NB4 (cell line): ENCODE results near the gene MAP4.

ENCODE experiments used
- DNase-seq: peaks from one replicate; pipeline ENCODE4 v3.0.0; 2010; ENCODE audit warnings: low read depth
- H3K4me3 ChIP-seq: one replicate; pipeline ENCODE4 v1.5.1; 2011; ENCODE audit warnings: mild to moderate bottlenecking, low read depth, low read length, moderate library complexity
- CTCF ChIP-seq: IDR thresholded peaks from one replicate; pipeline ENCODE4 v1.5.1; 2012; ENCODE audit warnings: low read depth, low read length
- MYC ChIP-seq: IDR thresholded peaks from 2 replicates; pipeline ENCODE4 v1.6.1; 2011; ENCODE audit warnings: low read depth, low read length
- POLR2A ChIP-seq: IDR thresholded peaks from 2 replicates; pipeline ENCODE4 v1.6.1; 2011; ENCODE audit warnings: mild to moderate bottlenecking; ENCODE audit not compliant: insufficient read length; ENCODE audit errors: extremely low read depth
- TF ChIP-seq, protein P1 (sequence below): IDR thresholded peaks from 2 replicates; pipeline ENCODE4 v1.6.1; 2011; ENCODE audit warnings: low read depth, low read length

The MAP4 gene

DNA sequence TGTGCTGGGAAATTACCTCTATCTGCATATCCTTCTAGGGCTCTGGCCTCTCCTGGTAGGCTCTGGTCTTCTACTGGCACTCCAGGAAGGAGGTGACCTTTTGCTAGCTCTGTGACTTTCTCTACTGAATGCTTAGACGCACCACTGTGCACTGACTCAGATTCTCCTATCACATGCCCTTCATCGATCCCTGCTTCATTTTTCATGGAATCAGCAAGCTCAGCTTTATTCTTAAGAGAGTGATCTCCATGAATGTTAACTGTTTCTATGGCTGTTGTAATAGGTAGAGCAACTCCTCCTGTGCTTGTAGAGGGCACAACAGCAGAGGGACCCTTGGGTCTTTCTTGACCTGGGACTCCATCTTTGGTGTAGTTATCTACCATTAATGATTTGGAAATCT, 106.6 kb downstream of the MAP4 start:
- DNase-seq = no peak
- H3K4me3 ChIP-seq = no peak overlapping the region
- no peak for TF ChIP-seq CTCF

- TF ChIP-seq POLR2A (no peak), MYC (no peak), CTCF (no peak)
- TF ChIP-seq, protein P1, sequence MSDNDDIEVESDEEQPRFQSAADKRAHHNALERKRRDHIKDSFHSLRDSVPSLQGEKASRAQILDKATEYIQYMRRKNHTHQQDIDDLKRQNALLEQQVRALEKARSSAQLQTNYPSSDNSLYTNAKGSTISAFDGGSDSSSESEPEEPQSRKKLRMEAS = no peak
- no peak for DNase-seq
- H3K4me3 ChIP-seq = no peak overlapping the region
Measured at GRCh38 chr3:47908744-47909143, 107.5 kb downstream of the MAP4 start.

- TF ChIP-seq, protein P1 = no peak
- TF ChIP-seq MYC (no peak), POLR2A (no peak), CTCF (no peak)
- no peak overlapping the region for H3K4me3 ChIP-seq
- DNase-seq = no peak
Measured at GRCh38 chr3:47907784-47908183, 108.4 kb downstream of the MAP4 start.

- H3K4me3 ChIP-seq = no peak overlapping the region
- TF ChIP-seq MYC = no peak
- no peak for TF ChIP-seq CTCF
- TF ChIP-seq POLR2A = no peak
- TF ChIP-seq, protein P1 = no peak
- no peak for DNase-seq
Measured at GRCh38 chr3:47902746-47903145, 113.5 kb downstream of the MAP4 start.

GRCh38 chr3:47901280-47901833, 114.9 kb downstream of the MAP4 start:
- H3K4me3 ChIP-seq = no peak overlapping the region
- no peak for TF ChIP-seq POLR2A
- TF ChIP-seq MYC = no peak
- TF ChIP-seq CTCF = no peak
- TF ChIP-seq, protein P1 = no peak
- no peak for DNase-seq

- TF ChIP-seq, protein P1 = no peak
- TF ChIP-seq POLR2A = no peak
- TF ChIP-seq MYC = no peak
- TF ChIP-seq CTCF = no peak
- no peak for DNase-seq
- no peak overlapping the region for H3K4me3 ChIP-seq
Measured at GRCh38 chr3:47899495-47900108, 116.6 kb downstream of the MAP4 start.
